ENCODE results near the gene ADAR.
A peak's percentile ranks its signal among the peaks of the same experiment; 100 is the strongest.

ADAR gene

DNA sequence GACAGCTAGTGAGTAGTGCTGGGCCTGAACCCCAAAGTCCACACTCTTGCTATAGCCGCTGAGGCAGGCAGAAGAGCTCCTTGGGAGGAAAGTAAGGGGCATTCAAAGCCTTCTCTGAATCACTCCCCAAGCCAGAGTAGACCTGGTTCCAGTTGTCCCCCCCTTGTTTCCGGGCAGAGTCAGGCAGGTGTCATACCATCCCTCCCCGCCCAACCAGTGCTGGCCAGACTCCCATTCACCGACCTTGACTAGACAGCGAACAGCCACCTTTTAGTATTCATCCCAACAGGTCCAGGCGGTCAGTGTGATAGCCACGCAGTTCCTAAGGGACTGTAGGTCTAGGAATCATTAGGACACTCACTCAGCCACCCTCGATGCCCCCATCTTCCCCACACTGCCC lies 28.6 kb downstream of the ADAR start:
- Mint-ChIP-seq H3K27ac (peak overlapping the region; percentile 41), H3K4me1 (ENCODE audit: low read depth) (no peaks in the 10 kb centered on the region), H3K9me3 (ENCODE audit: low read depth) (no peaks in the 10 kb centered on the region), H3K4me3 (no peak overlapping the region), H3K27me3 (no peaks in the 10 kb centered on the region), H3K36me3 (no peaks in the 10 kb centered on the region)

GRCh38 chr1:154578058-154578418 lies 29.9 kb downstream of the ADAR start:
- H3K9me3 Mint-ChIP-seq (ENCODE audit: low read depth) = no peaks in the 10 kb centered on the region
- H3K36me3 Mint-ChIP-seq = no peaks in the 10 kb centered on the region
- H3K4me3 Mint-ChIP-seq = no peak overlapping the region
- H3K27me3 Mint-ChIP-seq = no peaks in the 10 kb centered on the region
- no peak overlapping the region for H3K27ac Mint-ChIP-seq
- no peaks in the 10 kb centered on the region for H3K4me1 Mint-ChIP-seq (ENCODE audit: low read depth)

DNA sequence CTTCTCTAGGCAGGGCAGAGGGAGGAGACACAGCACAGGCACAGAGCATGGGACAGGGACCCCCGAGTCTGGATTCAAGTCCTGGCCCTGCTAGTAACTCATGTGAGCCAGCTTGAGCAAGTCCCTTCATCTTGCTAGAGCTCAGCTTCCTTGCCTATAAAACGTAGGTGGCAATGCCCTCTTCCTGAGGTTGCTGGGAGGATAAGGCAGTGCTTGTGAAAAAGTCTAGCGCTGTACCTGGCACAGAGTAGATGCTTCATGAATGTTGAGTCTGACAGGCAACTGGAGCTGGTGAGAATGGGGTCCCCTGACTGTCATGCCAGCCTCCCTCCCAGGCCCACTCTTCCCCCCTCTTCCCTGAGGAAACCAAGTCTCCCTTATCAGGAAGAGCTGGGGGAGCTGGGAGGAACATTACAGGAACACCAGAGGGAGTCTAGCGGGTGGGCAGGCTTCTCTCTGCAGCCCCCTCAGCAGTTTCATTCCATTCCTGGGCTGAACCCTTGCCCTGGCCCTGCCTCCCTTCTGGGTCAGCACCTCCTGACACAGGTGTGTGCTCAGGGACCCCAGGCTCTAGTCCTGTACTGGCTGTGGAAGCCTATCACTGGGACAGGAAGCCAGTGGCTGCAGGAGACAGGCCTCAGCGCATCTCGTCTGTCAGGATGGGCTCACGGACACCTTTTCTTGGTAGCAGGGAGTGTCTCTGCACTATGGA lies 30.5 kb downstream of the ADAR start:
- Mint-ChIP-seq H3K36me3 (no peaks in the 10 kb centered on the region), H3K4me3 (no peak overlapping the region), H3K27ac (no peak overlapping the region), H3K9me3 (ENCODE audit: low read depth) (no peaks in the 10 kb centered on the region), H3K4me1 (ENCODE audit: low read depth) (no peaks in the 10 kb centered on the region), H3K27me3 (no peaks in the 10 kb centered on the region)

GRCh38 chr1:154575951-154576566 lies 31.9 kb downstream of the ADAR start:
- H3K27me3 Mint-ChIP-seq = no peaks in the 10 kb centered on the region
- H3K4me1 Mint-ChIP-seq (ENCODE audit: low read depth) = no peaks in the 10 kb centered on the region
- no peak overlapping the region for H3K4me3 Mint-ChIP-seq
- no peaks in the 10 kb centered on the region for H3K9me3 Mint-ChIP-seq (ENCODE audit: low read depth)
- H3K27ac Mint-ChIP-seq = no peak overlapping the region
- H3K36me3 Mint-ChIP-seq = no peaks in the 10 kb centered on the region

GRCh38 chr1:154575147-154575927 lies 32.6 kb downstream of the ADAR start:
- no peaks in the 10 kb centered on the region for H3K36me3 Mint-ChIP-seq
- H3K27ac Mint-ChIP-seq = no peak overlapping the region
- no peaks in the 10 kb centered on the region for H3K4me1 Mint-ChIP-seq (ENCODE audit: low read depth)
- H3K4me3 Mint-ChIP-seq = no peak overlapping the region
- H3K27me3 Mint-ChIP-seq = no peaks in the 10 kb centered on the region
- no peaks in the 10 kb centered on the region for H3K9me3 Mint-ChIP-seq (ENCODE audit: low read depth)

DNA sequence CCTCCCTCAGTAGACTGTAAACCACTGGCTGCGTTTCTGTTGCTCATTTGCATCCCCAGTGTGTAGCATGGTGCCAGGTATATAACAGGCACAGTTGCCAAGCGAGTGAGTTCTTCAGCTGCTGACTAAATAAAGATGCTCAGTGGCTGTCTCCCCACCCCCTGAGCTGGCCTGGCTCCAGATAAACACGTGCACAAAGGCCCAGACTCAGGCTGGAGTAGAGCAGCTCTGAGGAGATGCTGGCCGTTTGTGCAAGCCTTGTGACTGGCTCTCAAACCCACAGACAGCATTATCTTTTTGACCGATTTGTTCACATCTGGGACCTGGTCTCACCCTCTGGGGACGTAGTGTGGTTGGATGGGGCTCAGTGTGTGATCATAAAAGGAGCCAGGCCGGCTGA lies 33.3 kb downstream of the ADAR start:
- H3K27ac Mint-ChIP-seq = no peak overlapping the region
- no peaks in the 10 kb centered on the region for H3K36me3 Mint-ChIP-seq
- H3K4me1 Mint-ChIP-seq (ENCODE audit: low read depth) = no peaks in the 10 kb centered on the region
- H3K27me3 Mint-ChIP-seq = peaks cover 1% of the 10 kb centered on the region
- no peaks in the 10 kb centered on the region for H3K9me3 Mint-ChIP-seq (ENCODE audit: low read depth)
- no peak overlapping the region for H3K4me3 Mint-ChIP-seq

DNA sequence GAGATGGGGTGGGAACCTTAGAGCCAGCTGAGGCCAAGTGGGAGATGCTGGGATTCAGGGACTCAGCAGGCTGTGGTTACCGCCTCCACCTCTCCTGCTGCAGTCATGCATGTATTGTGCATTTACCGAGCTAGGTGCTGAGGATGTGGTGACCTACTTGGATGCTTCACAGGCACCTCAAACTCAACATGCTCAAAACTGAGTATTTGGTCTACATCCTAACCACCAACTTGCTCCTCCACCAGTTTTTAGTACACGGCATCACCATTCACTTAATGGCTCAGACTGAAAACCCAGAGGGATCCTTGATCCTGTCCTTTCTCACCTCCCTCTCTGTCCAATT lies 34.8 kb downstream of the ADAR start:
- H3K27ac Mint-ChIP-seq = no peak overlapping the region
- H3K9me3 Mint-ChIP-seq (ENCODE audit: low read depth) = no peaks in the 10 kb centered on the region
- peaks cover under 1% of the 10 kb centered on the region for H3K4me1 Mint-ChIP-seq (ENCODE audit: low read depth)
- no peaks in the 10 kb centered on the region for H3K36me3 Mint-ChIP-seq
- no peak overlapping the region for H3K4me3 Mint-ChIP-seq
- peaks cover 2% of the 10 kb centered on the region for H3K27me3 Mint-ChIP-seq

DNA sequence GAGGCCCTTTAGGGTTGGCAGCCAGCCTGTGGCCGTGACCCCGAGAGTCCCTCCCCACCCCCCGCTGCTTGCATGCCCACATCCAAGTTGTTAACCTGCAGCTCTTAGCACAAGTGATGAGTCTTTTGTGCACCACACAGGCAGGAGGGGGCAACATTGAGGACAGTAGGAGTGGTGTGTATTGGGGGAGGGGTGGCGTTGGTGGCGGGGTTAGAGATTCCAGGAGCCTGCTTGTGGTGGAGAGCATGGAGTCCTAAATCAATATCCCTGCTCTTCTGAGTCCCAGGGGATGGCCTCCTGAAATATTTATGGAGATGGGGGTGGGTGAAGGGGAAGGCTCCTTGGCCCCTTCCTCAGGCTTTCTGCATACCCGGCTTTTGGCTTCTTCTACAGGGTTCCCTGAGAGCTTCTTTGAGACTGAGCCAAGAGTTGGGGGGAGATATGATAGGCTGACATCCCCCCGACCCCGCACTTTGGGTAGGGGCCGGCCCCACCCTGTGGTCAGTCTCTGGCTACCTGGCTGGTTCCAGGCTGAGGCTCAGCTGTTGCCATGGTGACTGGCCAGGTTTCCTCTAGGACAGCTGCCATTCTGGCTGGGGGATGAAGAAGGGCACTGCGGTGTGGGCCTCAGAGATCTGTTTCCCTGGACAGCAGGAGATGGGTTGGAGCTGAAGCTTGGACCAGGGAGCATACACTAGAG lies 35.4 kb downstream of the ADAR start:
- H3K4me1 Mint-ChIP-seq (ENCODE audit: low read depth) = peaks cover 4% of the 10 kb centered on the region
- no peak overlapping the region for H3K4me3 Mint-ChIP-seq
- peaks cover 2% of the 10 kb centered on the region for H3K27me3 Mint-ChIP-seq
- H3K27ac Mint-ChIP-seq = no peak overlapping the region
- no peaks in the 10 kb centered on the region for H3K9me3 Mint-ChIP-seq (ENCODE audit: low read depth)
- H3K36me3 Mint-ChIP-seq = no peaks in the 10 kb centered on the region

- H3K9me3 Mint-ChIP-seq (ENCODE audit: low read depth) = no peaks in the 10 kb centered on the region
- peaks cover 4% of the 10 kb centered on the region for H3K27me3 Mint-ChIP-seq
- no peaks in the 10 kb centered on the region for H3K36me3 Mint-ChIP-seq
- peaks cover 7% of the 10 kb centered on the region for H3K4me1 Mint-ChIP-seq (ENCODE audit: low read depth)
- no peak overlapping the region for H3K4me3 Mint-ChIP-seq
- H3K27ac Mint-ChIP-seq = no peak overlapping the region
These were observed 36.1 kb downstream of the ADAR start for GRCh38 chr1:154571964-154572288.

DNA sequence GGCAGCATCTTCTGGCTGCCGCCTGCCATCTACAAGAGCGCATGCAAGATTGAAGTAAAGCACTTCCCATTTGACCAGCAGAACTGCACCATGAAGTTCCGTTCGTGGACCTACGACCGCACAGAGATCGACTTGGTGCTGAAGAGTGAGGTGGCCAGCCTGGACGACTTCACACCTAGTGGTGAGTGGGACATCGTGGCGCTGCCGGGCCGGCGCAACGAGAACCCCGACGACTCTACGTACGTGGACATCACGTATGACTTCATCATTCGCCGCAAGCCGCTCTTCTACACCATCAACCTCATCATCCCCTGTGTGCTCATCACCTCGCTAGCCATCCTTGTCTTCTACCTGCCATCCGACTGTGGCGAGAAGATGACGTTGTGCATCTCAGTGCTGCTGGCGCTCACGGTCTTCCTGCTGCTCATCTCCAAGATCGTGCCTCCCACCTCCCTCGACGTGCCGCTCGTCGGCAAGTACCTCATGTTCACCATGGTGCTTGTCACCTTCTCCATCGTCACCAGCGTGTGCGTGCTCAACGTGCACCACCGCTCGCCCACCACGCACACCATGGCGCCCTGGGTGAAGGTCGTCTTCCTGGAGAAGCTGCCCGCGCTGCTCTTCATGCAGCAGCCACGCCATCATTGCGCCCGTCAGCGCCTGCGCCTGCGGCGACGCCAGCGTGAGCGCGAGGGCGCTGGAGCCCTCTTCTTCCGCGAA lies 36.6 kb downstream of the ADAR start:
- H3K27me3 Mint-ChIP-seq = peaks cover 4% of the 10 kb centered on the region
- no peaks in the 10 kb centered on the region for H3K36me3 Mint-ChIP-seq
- no peak overlapping the region for H3K27ac Mint-ChIP-seq
- peaks cover 7% of the 10 kb centered on the region for H3K4me1 Mint-ChIP-seq (ENCODE audit: low read depth)
- no peak overlapping the region for H3K4me3 Mint-ChIP-seq
- no peaks in the 10 kb centered on the region for H3K9me3 Mint-ChIP-seq (ENCODE audit: low read depth)

DNA sequence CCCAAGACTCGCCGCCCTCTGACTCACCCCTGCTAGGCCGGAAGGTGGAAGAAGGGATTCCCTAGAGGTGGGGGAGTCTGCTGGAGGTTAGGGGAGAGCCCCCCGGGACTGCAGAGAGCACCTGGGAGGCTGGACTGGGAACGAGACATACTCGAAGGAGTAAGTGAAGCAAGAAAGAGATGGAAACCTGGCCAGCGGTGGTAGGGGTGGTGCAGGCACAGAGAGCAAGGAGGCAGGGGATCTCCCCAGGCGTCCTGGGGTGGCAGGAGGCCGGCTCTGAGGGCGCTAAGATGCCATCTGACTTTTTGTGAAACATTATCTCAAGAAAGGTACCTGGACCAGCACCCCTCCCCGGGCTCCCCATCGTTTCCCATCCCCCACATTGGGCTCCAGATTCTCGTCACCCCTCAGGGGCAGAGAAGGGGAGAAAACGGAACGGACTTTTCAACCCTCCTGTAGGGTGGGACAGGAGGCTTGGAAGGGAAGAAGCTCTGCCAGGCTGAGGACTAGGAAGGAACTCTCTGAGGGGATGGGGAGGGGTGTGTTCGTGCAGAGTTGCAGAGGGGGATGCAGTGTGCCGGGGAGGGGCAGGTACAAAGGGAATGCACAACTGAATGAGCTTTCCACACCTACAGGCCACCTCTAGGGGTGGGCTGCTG lies 39.7 kb downstream of the ADAR start:
- Mint-ChIP-seq H3K36me3 (no peaks in the 10 kb centered on the region), H3K4me3 (no peak overlapping the region), H3K27me3 (peaks cover 4% of the 10 kb centered on the region), H3K27ac (no peak overlapping the region), H3K9me3 (ENCODE audit: low read depth) (no peaks in the 10 kb centered on the region), H3K4me1 (ENCODE audit: low read depth) (peaks cover 7% of the 10 kb centered on the region)

DNA sequence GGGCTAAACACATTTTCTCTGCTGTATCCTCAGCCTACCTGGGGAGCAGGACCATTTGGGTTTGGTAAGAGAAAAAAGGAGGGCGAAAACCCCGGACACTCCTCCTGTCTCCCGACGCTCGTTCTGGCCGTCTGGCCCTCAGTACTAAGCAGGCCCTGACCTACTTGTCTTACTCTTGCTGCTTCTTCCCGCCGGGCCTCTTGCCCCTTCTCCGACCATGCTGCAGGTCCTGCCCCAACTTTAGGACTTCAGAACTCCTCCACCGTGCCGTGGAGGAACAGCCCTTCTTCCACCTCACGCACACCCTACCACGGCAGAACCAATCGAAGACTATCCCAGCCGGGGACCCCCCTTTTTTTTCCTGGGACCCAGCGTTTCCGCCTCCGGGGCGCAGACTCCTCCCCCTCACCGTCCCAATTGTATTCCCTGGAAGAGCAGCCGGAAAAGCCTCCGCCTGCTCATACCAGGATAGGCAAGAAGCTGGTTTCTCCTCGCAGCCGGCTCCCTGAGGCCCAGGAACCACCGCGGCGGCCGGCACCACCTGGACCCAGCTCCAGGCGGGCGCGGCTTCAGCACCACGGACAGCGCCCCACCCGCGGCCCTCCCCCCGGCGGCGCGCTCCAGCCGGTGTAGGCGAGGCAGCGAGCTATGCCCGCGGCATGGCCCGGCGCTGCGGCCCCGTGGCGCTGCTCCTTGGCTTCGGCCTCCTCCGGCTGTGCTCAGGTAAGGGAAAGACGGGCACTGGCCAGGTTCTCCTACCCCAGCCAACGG lies 40.4 kb downstream of the ADAR start, which contains the start of gene CHRNB2:
CHRNB2 (plus strand) TSS at position 393 of the 771 bp plus-strand sequence; CDS start at position 660, 267 bp downstream.
- Mint-ChIP-seq H3K9me3 (ENCODE audit: low read depth) (no peaks in the 10 kb centered on the region), H3K4me3 (peak within 1 kb of the TSS; percentile 54), H3K36me3 (no peaks in the 10 kb centered on the region), H3K4me1 (ENCODE audit: low read depth) (peaks cover 7% of the 10 kb centered on the region), H3K27ac (no peak within 1 kb of the TSS), H3K27me3 (peaks cover 4% of the 10 kb centered on the region)

DNA sequence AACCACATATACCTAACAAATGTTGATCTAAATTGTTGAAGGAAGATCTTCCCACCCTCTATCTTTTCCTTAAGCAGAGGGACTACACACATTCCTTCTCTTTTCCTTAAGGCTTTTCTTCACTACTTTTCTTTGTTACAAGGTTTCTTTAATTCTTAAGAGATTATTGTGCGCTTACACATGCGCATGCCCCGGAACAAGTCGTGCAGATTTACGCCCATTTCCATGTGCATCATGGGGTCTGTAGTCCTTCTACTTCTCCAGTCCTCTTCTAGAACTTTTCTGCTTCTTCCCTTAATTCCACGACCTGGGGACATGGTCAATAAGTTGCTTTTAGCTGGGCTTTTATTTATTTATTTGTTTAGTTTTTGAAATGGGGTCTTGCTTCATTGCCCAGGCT lies 42.1 kb downstream of the ADAR start:
- no peak overlapping the region for H3K27ac Mint-ChIP-seq
- H3K9me3 Mint-ChIP-seq (ENCODE audit: low read depth) = no peaks in the 10 kb centered on the region
- H3K27me3 Mint-ChIP-seq = peaks cover 4% of the 10 kb centered on the region
- H3K4me1 Mint-ChIP-seq (ENCODE audit: low read depth) = peaks cover 7% of the 10 kb centered on the region
- no peak overlapping the region for H3K4me3 Mint-ChIP-seq
- no peaks in the 10 kb centered on the region for H3K36me3 Mint-ChIP-seq

All from activated naive CD8-positive, alpha-beta T cell (primary cell).